GM21423 (cell line): ENCODE results near the gene RNF40.
"Not testable (repeated sequence)": the region's sequence is repeated elsewhere in the genome, so short reads cannot be mapped to it uniquely, and the experiment has no call there.

Source experiments
- ATAC-seq: cut with Tn5 transposase; IDR thresholded peaks from one replicate; pipeline ENCODE4 v1.9.1; 2021; ENCODE audit warnings: mild to moderate bottlenecking, moderate library complexity; ENCODE audit not compliant: unreplicated experiment

The RNF40 gene

DNA sequence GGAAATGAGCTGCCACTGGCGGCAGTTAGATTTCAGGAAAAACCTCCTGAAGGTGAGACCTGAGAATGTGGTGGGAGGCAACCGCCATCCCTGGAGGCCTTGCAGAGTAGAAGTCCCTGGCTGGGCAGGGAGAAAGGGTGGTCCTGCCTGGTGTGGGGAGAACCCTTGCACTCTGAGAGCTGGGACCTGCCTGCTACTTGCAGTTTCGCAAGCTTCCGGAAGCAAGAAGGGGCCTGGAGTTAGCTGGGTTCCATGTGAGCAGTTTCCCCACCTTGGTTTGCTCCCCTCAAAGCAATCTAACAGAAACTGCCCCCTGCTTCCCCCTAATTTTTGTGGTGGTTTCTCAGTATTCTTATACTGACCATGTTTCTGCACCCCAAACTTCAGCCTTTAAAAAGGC lies 18.4 kb downstream of the RNF40 start:
- no peak for ATAC-seq

DNA sequence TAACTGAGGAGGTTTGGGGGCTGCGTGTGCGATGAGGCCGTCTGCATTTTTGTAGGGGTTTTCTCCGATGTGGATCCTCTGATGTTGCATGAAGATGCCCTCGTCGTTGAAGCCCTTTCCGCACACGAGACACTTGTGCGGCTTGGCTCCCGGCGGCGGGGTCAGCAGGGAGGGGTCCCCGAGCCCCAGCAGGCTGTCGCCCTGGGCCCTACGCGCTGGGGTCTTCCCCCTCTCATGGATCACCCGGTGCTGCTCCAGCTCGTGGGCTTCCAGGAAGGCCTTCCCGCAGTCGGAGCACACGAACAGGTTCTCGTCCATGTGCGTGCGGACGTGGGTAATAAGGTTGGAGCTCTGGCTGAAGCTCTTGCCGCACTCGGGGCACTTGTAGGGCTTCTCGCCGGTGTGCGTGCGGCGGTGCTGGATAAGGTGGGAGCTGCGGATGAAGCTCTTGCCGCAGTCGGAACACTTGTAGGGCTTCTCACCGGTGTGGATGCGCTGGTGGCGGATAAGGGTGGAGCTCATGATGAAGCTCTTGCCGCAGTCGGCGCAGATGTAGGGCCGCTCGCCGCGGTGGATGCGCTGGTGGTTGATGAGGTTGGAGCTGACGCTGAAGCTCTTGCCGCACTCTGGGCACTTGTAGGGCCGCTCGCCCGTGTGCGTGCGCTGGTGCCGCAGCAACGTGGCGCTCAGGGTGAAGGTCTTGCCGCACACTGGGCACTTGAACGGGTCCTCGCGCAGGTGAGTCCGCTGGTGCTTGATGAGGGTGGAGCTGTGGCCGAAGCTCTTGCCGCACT lies 20.6 kb downstream of the RNF40 start:
- no peak for ATAC-seq

DNA sequence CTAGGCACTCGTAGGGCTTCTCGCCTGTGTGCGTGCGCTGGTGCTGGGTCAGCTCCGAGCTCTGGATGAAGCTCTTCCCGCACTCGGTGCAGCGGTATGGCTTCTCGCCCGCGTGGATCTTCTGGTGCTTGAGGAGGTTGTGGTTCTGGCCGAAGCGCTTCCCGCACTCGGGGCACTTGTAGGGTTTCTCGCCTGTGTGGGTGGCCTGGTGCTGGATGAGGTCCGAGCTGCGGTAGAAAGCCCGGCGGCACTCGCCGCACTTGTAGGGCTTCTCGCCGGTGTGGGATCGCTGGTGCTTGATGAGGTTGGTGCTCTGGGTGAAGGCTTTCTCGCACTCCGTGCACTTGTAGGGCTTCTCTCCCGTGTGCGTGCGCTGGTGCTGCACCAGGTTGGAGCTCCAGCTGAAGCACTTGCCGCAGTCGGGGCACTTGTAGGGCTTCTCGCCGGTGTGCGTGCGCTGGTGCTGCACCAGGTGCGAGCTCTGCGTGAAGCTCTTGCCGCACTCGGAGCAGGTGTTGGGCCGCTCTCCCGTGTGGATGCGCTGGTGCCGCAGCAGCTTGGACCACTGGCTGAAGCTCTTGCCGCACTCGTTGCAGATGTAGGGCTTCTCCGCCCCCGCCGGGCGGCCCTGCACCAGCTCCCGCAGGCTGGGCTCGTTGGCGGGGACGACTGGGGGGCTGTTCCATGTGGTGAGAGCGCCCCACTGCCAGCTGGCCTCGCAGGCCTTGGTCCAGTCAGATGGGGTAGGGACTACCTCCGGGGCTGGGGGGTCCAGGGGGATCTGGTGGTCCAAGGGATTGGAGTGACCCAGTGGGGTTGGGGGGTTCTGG lies 21.4 kb downstream of the RNF40 start:
- no peak for ATAC-seq

DNA sequence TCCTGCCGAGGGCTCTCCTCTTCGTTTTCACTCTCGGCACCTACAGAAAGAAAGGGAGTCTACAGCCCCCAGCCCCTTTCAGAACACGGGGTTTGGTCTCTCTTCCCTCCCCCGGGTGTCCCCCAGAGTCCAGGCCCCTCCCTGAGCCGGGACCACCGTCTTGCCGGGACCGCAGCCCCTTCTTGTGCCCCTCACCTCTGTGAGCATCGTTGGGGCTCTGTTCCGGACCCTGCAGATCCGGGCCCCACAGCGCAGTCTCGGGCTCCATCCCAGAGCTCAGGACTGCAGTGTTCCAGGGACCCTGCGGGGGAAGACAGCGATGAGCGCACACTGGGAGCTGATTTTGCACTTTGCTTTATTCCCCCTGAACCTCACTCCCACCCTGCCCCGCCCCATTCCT lies 22.1 kb downstream of the RNF40 start:
- ATAC-seq = no peak

DNA sequence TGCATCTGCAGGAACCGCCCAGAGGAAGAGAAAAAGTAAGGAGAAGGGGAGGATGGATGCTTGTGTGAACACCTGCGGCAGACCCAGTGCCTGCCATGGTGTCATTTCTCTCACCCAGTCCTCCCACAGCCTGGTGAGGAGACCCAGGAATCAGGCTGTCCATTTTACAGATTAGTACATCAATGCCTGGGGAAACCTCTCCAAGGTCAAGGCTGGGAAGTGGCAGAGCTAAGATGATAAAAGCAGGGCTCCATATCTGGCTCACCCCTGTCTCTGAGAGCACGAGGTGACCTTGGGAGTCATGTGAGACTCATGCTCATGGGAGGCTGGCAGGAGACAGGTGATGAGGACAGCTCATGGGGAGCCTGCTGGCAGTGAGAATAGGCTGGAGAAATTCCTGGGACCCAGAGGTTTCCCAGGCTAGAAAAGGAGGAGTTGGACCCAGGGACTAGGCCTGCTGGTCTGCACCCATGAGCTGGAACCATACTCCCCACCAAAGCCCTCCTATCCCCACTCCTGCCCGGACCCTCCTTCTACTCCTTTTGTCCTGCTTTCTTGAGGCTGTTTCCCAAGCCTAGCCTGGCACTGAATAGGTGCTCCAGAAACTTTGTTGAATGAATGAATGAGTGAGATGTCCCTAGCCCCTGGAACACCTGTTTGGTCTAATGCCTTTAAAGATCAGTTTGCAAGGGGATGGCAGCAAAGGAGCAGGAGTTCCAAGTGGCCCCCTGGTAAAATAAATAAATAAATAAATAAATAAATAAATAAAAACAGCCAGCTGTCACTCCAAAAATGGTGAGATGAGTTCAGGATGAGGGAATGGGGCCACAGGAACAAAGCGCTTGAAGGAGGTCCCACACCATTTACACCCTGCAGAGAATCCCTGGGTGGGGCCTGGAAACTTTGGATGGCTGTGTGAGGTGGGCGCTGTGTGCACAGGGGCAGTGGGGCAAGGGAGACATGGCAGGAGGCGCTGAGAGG lies 23.3 kb downstream of the RNF40 start:
- ATAC-seq = no peak

DNA sequence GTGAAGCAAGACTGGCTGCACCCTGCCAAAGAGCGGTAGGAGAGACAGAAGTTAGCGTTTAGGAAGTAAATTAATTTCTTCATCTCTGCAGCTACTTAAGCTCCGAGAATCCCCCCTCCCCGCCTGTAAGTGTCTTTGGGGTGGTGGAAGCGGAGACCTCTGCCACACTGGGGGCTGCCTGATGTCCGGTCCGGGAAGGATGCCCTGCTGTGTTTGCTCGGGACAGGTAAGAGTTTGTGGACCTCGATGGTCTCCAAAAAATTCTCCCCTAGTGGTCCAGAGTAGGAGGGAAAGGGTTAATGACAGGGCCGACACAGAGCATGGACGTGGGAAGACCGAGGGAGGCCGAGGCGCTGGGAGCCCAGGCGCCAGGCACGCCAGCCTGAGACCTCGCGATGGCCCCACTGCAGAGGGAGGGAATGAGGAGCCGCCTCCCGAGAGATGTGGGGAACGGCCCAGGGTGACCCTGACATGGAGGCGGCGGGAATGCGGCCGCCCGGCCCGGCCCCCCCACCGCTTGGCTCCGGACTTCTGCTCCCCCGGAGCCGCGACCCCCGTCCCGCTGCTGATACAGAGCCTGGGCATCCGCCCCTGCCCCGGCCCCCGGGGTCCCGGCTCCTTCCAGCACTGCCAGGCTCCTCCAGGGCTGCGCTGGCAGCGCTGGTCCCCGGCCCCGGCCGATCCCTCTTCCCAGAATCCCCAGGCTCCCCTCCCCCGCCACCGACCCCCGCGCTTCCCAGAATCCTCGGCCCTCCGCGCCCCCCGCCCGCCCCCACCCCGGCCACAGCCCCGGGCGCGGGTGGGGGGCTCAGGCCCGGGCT lies 24.2 kb downstream of the RNF40 start:
- ATAC-seq = no peak

DNA sequence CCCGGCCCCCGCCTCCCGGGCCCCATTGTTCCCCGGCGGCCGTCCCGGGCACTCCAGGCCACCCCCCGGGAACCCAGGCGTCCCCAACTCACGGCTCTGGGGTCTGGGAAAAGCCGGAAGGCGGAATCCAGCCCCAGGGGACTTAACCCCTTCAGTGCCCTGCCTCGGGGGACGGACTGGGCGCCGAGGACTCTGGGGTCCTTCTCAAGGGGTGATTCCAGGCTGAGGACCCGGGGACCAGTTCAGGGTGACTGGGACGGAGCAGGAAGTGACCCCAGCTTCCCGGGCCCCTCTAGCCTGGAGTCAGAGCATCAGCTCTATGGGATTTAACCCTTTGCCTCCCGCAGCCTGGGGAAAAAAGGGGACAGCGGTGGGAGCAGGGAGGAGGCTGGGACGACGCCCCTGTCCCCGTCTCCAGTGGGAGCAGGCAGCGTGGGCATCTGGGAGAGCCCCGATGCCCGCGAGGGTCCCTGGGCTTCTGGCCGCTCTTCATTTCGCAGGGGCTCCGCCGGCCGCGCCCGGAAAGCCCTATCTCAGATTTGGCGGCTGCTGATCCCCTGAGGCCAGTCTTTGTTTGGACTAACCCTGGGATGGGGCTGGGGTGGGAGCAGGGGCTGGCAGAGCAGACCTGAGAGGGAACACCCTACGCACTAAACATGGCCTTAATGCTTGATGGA lies 25.0 kb downstream of the RNF40 start, which contains the start of gene ZNF629:
Gene ZNF629 (minus strand): TSS at position 270 of the 677 bp plus-strand sequence. CDS start 2,723 bp downstream, outside the sequence.
- ATAC-seq = no peak

DNA sequence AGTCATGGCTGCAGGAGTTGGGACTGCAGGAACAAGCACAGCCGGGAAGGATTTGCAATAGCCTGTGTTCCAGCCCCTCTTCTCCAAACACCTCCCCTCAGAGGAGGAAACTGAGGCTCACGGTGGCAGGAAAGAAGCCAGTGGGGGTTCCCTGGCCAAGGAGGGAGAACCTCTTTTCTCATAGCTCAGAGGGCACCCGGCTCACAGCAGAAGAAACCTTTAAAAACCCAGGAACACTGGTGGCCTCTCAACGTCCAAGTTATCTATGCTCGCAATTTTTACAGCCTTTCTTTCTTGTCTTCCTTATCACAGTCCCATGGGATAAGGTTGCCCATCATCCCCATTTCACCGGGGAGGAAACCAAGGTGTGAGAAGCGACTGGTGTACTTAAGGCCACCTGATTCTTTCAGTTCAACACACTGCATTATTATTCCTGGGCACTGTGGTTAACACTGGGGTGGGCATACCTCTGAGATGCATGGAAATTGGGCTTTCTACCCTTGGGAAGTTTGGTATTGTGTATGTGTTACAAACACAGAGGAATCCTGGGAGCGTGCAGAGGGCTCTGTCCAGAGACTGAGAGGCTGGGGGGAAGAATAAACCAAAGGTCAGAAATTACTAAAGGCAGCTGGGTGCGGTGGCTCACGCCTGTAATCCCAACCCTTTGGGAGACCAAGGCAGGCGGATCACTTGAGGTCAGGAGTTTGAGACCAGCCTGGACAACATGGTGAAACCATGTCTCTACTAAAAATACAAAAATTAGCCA lies 25.7 kb downstream of the RNF40 start:
- ATAC-seq = no peak

DNA sequence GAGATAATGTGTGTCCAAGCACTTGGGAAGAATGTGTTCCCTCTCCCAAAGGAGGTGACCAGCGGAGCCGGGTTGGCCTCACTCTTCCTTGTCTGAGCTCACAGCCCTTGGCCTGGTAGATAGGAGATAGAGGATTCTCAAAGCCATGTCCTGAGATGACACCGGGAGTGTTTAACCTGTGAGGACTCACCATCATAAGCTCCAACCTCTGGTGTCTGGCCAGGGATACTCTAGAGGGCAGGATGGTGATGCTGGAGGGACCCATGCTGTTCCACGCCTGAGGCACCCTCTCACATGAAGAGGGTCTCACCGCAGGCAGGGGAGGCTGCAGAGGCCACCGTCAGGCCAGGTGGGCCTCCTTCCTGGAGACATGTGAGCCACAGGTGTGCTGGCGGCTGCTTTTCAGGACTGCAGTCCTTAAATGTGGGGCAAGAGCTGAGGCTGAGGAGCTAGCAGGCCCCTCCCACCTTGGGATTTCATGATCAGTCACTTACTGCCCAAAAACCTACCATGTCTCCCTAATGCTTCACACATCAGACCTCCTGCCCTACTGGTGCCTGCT lies 31.5 kb downstream of the RNF40 start:
- no peak for ATAC-seq

DNA sequence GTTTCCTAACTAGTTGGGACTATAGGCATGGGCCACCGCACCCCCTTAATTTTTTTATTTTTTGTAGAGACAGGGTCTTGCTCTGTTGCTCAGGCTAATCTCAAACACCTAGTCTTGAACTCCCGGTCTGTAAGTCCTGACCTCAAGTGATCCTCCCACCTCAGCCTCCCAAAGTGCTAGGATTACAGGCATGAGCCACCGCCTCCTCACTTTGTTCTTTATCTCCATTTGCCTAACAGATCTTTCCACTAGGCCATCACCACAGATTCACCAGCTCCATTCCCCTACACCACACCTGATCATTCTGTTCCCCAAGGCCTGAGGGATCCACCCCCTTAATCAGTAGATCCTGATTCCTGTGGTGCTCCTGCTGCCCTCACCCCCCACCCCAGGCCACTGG lies 32.5 kb downstream of the RNF40 start:
- no peak for ATAC-seq

DNA sequence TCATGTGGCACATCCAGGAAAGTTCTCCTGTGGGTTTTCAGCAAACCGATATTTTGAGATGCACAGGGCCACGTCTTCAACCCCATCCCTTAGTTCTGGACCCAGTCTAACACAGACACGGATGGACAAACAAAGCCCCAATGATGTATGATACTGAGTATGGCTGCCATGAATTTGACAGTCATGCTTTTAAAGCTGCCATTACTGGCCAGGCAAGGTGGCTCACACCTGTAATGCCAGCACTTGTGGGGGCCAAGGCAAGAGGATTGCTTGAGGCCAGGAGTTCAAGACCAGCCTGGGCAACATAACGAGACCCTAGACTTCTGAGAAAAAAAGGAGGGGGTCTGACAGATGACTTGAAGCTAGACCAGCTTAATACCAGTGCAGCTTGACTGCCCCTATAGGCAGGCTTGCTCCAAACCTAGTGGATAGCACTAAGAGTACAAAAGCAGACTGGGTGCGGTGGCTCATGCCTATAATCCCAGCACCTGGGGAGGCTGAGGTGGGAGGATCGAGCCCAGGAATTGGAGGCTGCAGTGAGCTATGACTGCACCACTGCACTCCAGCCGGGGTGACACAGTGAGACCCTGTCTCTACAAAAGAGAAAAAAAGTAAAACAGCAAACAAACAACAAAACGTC lies 35.7 kb downstream of the RNF40 start:
- ATAC-seq = no peak

DNA sequence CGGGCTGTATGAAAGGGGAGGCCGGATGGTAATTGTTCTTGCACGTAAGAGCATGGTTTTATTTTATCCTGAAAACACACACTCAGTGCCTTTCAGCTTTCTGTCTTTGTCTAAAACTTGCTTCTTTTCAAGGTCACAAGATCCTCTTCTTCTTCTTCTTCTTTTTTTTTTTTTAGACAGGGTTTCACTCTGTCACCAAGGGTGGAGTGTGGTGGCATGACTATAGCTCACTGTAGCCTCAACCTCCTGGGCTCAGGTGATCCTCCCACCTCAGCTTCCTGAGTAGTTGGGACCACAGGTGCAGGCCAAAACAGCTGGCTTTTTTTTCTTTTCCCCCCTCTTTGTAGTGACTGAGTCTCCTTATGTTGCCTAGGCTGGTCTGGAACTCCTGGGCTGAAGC lies 40.8 kb downstream of the RNF40 start:
- no peak for ATAC-seq

DNA sequence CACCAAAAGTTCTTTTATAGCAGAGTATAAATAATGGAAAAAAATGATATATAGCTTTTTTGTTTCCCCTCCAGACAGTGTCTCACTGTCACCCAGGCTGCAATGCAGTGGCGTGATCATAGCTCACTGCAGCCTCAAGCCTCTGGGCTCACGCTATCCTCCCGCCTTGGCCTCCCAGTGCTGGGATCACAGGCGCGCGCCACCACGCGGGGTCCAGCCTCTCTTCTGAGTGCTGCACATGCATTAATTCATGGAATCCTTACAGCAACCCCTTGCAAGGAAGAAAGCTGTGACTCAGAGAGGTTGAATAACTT lies 42.9 kb downstream of the RNF40 start:
- no peak for ATAC-seq

DNA sequence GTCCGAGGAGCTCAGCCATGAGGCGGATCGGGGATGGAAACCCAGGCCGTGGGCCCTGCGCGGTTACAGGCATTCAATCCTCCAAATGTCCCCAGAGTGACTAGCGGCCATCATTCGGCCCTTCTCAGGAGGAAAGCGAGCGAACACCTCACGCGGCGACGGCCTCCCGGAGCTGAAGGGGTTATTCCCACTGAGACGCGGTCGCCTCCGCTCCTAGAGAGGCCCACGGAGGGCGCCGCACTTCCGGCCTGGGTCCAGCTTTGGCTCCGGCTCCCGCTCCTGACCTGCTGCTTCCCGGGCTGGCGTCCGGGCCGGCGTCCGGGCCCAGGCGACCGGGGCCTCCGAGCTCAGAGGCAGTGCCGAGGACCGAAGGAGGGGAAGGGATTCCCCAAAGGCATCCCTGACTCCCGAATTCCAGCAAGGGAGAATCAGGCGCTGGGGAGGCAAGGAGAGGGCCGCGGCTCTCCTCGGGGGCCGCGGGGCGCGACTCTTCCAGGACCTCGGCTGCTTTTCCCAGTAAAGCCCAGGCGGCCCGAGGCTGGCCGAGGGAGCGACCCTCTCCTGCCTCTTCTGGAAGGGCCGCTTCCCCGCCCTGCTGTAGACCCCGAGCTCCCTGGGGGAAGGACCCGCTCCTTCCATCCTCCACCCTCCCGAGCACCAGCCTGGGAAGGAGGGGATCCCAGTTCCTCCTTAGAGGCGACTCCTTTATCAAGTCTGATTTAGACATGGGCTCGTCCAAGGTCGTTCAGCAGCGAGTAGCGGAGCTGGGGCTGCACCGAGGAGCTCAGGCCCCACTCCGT lies 43.4 kb downstream of the RNF40 start:
- ATAC-seq = no peak

DNA sequence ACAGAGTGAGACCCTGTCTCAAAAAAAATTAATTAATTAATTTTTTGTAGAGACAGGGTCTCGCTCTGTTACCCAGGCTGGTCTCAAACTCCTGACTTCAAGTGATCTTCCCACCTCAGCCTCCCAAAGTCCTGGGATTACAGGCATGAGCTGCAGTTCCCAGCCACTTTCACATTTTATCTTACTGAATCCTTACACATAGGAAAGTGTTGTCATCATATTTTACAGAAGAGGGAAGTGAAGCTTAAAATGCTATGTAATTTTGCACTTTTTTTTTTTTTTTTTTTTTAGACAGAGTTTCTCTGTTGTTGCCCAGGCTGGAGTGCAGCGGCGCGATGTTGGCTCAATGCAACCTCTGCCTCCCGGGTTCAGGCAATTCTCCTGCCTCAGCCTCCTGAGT lies 46.0 kb downstream of the RNF40 start:
- no peak for ATAC-seq

DNA sequence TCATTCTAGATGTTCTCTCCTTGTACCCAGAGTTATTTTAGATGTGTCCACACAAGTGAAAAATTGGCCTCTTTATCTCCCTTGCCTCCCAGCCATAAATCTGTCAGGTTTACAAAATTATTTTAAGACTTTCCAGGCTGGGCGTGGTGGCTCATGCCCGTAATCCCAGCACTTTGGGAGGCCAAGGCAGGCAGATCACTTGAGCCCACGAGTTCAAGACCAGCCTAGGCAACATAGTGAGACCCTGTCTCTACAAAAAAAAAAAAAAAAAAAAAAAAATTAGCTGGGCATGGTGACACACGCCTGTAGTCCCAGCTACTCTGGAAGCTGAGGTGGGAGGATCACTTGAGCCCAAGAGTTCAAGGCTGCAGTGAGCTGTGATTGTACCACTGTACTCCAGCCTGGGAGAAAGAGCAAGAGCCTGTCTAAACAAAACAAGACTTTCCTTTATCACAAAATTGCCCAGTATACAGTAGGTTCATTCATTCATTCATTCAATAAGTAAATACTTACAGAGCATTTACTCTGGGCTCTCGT lies 46.8 kb downstream of the RNF40 start:
- ATAC-seq = not testable (repeated sequence)

DNA sequence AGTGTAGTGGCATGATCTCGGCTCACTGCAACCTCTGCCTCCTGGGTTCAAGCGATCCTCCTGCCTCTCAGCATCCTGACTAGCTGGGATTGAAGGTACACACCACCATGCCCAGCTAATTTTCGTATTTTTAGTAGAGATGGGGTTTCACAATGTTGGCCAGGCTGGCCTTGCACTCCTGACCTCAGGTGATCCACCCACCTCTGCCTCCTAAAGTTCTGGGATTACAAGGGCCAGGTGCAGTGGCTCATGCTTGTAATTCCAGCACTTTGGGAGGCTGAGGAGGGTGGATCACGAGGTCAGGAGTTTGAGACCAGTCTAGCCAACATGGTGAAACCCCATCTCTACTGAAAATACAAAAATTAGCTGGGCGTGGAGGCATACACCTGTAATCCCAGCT lies 47.6 kb downstream of the RNF40 start:
- ATAC-seq = not testable (repeated sequence)
